Duodenal mucosa (tissue), 2 donors: Measurements from ENCODE around the gene KRT2.

Source experiments
- H3K27ac ChIP-seq: one replicate; pipeline ENCODE4 v1.7.0; 2013; ENCODE audit warnings: low read depth, low read length
- H3K27me3 ChIP-seq, 2 donors: one replicate each; pipeline ENCODE4 v1.7.0; 2013; ENCODE audit warnings: low read length in 2 of 2, control low read depth in 1 of 2; ENCODE audit not compliant: insufficient read depth in 2 of 2, control insufficient read depth in 1 of 2
- H3K36me3 ChIP-seq, 2 donors: one replicate each; pipeline ENCODE4 v1.7.0; 2013; ENCODE audit warnings: low read length in 2 of 2, control low read depth in 1 of 2; ENCODE audit not compliant: insufficient read depth in 2 of 2, control insufficient read depth in 1 of 2
- H3K4me1 ChIP-seq, 2 donors: one replicate each; pipeline ENCODE4 v1.7.0; 2013; ENCODE audit warnings: low read length in 2 of 2, control low read depth in 1 of 2; ENCODE audit not compliant: insufficient read depth in 2 of 2, control insufficient read depth in 1 of 2
- H3K4me3 ChIP-seq, 2 donors: one replicate each; pipeline ENCODE4 v1.7.0; 2013; ENCODE audit warnings: low read length in 2 of 2, low read depth in 1 of 2
- H3K9ac ChIP-seq, 2 donors: one replicate each; pipeline ENCODE4 v1.7.0; 2013; ENCODE audit warnings: low read length in 2 of 2, low read depth in 1 of 2
- H3K9me3 ChIP-seq, 2 donors: one replicate each; pipeline ENCODE4 v1.7.0; 2013; ENCODE audit warnings: low read length in 2 of 2, control low read depth in 1 of 2; ENCODE audit not compliant: control insufficient read depth in 1 of 2

KRT2 gene

DNA sequence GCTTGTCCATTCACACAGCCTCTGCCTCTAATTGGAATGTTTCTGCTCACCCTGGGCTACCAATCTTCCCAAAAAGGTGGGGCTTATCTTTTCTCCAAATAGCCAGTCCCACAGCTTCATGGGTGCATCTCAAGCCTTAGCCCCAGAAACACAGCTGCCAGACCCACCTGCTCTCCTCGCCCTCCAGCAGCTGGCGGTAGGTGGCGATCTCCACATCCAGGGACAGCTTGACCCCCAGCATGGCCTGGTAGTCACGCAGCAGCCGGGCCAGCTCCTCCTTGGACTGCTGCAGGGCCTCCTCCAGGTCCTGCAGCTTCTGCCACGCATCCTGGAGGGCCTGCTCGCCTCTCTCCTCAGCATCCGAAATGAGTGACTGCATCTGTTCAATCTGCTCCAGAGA is 40.2 kb upstream of the KRT2 start:
- no peaks in the 10 kb centered on the region for H3K9me3 ChIP-seq
- peaks cover 9 to 19% of the 10 kb centered on the region in 2 donors for H3K27me3 ChIP-seq
- peaks cover 10 to 17% of the 10 kb centered on the region in 2 donors for H3K4me1 ChIP-seq
- no peak overlapping the region for H3K9ac ChIP-seq
- no peak overlapping the region for H3K27ac ChIP-seq
- no peak overlapping the region for H3K4me3 ChIP-seq
- H3K36me3 ChIP-seq = no peaks in the 10 kb centered on the region

DNA sequence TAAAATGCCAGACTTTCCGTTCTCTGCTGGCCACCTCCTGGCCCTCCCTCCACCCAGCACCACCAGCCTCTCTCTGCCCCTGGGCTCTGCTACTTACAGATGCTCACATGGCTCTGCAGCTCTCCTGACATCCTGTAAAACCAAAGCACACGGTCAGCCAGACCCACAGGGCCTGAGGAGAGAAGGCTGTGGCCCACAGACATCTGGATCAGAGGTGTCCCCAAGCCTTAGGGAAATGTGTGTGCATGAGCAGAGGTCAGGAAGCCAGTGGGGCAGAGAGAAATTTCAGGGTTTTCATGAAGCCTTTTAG is 39.8 kb upstream of the KRT2 start:
- H3K27me3 ChIP-seq = peaks cover 9 to 19% of the 10 kb centered on the region in 2 donors
- H3K4me3 ChIP-seq = no peak overlapping the region
- no peak overlapping the region for H3K9ac ChIP-seq
- no peak overlapping the region for H3K27ac ChIP-seq
- H3K36me3 ChIP-seq = no peaks in the 10 kb centered on the region
- peaks cover 12 to 20% of the 10 kb centered on the region in 2 donors for H3K4me1 ChIP-seq
- H3K9me3 ChIP-seq = no peaks in the 10 kb centered on the region

DNA sequence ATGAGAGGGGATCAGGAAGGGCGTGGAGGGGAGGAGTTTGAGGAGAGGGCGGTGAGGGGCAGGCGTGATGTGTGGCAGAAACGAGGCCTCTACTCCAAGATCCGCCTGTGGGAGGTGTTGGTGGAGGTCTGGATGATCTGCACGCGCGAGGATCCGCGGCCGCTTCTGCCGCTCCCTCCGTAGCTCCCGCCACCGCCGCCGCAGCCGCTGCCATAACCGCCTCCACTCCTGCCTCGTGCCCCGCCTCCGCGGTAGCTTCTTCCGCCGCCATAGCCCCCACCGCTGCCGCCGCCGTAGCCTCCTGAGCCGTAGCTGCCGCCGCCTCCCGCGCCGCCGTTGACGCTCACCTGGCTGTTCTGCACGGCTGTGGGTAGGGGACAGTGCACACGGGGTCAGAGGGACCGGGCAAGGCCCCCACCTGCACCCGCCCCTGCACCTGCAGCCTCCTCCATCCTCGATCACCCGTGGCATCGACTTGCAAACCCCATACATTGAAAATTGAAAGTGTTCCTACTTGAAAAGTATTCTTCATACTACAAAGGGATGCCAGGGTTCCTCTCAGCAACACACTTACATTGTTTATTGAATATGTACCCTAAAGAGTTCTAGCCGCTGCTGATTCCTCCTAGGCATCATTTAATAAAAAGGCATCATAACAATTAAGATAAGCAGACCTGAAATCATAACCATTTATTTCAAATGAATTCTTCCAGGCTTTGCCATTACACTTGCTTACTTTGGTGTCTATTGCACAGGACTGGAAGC is 39.2 kb upstream of the KRT2 start:
- H3K4me3 ChIP-seq = peak overlapping the region; percentile 48 to 50
- no peaks in the 10 kb centered on the region for H3K36me3 ChIP-seq
- no peaks in the 10 kb centered on the region for H3K9me3 ChIP-seq
- H3K4me1 ChIP-seq = peaks cover 18 to 25% of the 10 kb centered on the region in 2 donors
- H3K27me3 ChIP-seq = peaks cover 9 to 19% of the 10 kb centered on the region in 2 donors
- no peak overlapping the region for H3K27ac ChIP-seq
- no peak overlapping the region for H3K9ac ChIP-seq

DNA sequence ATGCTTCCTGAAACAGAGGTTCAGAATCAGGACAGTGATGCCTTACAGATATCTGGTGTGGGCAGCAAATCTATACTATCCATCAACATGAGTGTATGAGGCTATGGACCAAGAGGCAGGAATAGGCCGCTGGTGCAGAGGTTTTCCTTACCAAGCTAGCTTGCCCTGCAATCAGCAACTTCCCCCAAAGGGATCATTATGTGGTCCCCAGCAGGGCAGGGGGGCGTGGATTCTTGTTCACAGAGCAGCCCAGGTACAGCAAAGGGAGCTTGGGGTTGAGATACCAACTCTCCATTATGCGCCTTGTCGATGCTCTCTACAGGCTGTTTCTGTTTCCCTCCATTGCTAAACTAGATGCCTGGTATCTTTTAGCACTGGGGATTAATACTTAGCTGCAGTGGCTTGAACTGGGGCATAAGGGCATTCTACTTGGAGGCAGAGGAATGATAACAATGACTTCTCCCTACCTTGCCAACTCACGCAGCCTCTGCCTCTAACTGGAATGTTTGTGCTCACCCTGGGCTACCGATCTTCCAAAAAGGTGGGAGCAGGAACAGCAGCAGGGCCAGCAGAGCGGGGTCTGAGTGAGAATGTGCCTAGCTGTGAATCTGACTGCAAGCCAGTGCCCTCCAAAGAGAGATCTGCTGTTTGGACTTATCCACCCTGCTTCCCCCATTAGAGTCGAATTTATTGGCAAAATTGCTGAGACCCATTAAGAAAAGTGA is 38.5 kb upstream of the KRT2 start:
- Histone ChIP-seq H3K9me3 (no peaks in the 10 kb centered on the region), H3K4me3 (peak overlapping the region; percentile 48 to 50), H3K4me1 (peaks cover 24 to 32% of the 10 kb centered on the region in 2 donors), H3K27ac (no peak overlapping the region), H3K9ac (no peak overlapping the region), H3K36me3 (no peaks in the 10 kb centered on the region), H3K27me3 (peaks cover 9 to 19% of the 10 kb centered on the region in 2 donors)

DNA sequence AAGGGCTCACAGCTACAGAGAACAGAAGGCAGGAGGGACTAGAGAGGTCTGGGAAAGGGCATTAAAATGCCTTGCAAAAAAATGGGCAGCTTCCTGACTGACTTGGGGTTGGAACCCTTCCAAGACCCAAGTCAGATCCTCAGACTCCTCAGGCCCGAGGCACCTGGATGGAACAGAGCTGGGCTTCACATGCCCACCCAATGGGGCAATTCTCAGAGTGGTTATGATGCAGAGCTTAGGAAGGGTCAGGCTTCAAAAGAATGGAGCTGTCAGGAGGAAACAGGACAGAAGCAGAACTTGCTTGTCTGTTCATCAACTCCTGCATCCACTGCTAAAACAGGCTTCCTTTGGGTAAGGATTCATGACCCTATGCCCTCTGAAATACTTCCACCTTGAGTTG is 37.9 kb upstream of the KRT2 start:
- H3K9ac ChIP-seq = no peak overlapping the region
- peaks cover 26 to 34% of the 10 kb centered on the region in 2 donors for H3K4me1 ChIP-seq
- peaks cover 9 to 19% of the 10 kb centered on the region in 2 donors for H3K27me3 ChIP-seq
- H3K9me3 ChIP-seq = no peaks in the 10 kb centered on the region
- no peaks in the 10 kb centered on the region for H3K36me3 ChIP-seq
- no peak overlapping the region for H3K4me3 ChIP-seq
- no peak overlapping the region for H3K27ac ChIP-seq

DNA sequence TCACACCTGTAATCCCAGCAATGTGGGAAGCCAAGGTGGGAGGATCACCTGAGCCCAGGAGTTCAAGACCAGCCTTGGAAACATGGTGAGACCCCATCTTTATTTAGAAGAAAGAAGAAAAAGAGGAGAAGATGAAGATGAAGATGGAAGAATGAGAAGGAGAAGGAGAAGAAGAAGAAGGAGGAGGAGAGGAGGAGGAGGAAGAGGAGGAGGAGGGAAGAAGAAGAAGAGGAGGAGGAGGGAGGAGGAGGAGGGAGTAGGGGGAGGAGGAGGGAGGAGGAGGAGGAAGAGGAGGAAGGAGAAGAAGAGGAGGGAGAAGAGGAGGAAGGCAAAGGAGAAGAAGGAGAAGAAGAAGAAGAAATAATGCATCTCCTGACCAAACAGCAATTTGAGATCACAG is 37.2 kb upstream of the KRT2 start:
- Histone ChIP-seq H3K9me3 (no peaks in the 10 kb centered on the region), H3K27me3 (peaks cover 9 to 19% of the 10 kb centered on the region in 2 donors), H3K4me1 (peaks cover 26 to 34% of the 10 kb centered on the region in 2 donors), H3K4me3 (no peak overlapping the region), H3K9ac (no peak overlapping the region), H3K36me3 (no peaks in the 10 kb centered on the region), H3K27ac (no peak overlapping the region)

DNA sequence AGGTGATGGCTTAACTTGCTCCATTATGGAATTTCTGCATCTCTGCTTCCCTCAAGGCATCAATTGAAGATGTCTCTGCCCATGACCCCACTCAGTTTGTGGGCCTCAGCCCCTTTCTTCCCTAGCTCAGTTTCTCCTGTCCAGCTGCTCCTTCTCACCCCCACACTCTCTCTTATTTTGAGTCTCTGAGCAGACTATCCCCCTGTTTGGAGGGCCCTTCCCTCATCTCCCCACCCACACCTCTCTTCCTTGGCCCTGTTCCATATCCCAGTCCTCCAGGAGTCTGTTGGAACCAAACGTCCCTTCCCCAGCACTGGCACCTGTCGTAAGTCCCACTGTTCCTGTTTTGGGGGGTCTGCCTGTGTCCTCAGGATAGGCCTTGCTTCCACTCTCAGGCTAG is 36.5 kb upstream of the KRT2 start:
- peaks cover 26 to 34% of the 10 kb centered on the region in 2 donors for H3K4me1 ChIP-seq
- H3K27me3 ChIP-seq = peaks cover 9 to 19% of the 10 kb centered on the region in 2 donors

DNA sequence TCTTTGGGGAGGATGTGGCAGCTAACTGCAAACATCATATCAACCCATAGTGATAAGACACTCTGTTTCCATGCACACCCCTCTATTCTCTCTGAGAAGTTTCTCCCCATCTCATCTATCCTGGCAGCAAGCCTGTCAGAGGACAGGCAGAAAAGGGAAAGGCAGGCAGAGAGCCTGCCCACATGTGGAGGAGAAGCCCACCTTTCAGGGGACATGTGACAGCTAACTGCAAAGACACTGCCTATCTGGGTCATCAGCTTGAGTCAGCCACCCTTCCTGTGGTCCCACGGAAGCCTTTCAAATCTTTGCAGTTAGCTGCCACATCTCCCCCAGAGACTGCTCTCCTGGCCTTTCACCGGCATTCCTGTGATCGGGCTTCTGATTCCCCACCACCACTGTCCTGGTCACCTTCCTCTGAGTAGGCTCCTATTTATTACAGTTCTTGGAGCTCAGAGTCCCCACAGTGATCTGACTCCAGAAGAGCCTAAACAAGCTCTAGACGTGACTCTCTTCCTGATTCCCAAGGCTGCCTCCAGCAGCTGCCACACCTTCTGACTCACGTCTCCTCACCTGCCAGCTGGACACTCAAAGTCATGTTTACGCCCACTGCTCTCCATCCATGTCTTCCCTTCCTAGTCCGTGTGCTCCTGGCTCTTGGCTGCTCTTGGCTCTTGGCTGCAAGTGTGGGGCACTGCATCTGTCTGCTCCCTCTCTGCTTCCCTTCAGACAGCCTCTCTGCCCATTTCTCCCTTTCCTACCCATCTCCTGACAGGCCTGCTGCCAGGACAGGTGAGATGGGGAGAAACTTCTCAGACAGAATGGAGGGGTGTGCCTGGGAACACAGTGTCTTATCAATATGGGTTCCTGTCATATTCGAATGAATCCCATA is 35.7 kb upstream of the KRT2 start:
- H3K27me3 ChIP-seq = peaks cover 3 to 19% of the 10 kb centered on the region in 2 donors
- H3K9me3 ChIP-seq = no peaks in the 10 kb centered on the region
- H3K9ac ChIP-seq = no peak overlapping the region
- peaks cover 26 to 34% of the 10 kb centered on the region in 2 donors for H3K4me1 ChIP-seq
- no peak overlapping the region for H3K4me3 ChIP-seq
- H3K36me3 ChIP-seq = no peaks in the 10 kb centered on the region
- no peak overlapping the region for H3K27ac ChIP-seq

More for the DNA sequence above, 36.5 kb upstream of the KRT2 start:
- no peak overlapping the region for H3K27ac ChIP-seq
- H3K9ac ChIP-seq = no peak overlapping the region
- no peaks in the 10 kb centered on the region for H3K36me3 ChIP-seq
- H3K9me3 ChIP-seq = no peaks in the 10 kb centered on the region
- no peak overlapping the region for H3K4me3 ChIP-seq

DNA sequence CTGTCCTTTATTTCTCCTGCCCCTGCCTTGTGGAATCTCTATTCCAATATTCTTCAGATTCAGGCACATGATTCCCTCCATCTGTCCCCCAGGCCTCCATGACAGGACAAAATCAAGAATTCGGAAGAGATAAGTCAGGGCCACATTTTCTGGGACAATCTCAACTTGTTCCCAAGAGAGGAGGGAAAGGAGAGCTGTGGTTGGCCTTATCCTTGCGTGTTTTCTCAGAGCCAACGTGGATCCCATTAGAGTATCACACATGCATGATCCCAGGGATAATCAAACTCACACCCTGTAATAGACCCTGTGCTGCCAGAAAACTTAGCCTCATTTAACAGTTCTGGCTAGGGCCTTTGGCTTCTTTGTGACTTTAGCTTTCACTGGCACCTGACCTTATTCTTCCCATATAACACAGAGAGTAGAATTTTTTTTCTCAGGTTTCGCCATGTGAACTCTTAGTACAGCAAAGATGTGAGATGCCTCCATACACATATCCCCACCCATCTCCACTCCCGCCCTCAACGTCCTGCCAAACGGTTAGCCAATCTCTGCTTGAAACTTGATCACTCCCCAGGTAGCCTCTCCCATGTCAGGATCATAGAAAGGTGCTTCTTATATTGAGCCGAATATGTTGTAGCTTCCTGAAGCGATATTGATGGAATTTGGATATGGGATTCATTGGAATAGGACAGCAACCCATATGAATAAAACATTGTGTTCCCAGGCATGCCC is 34.9 kb upstream of the KRT2 start:
- no peaks in the 10 kb centered on the region for H3K36me3 ChIP-seq
- H3K27me3 ChIP-seq = peaks cover 0 to 17% of the 10 kb centered on the region in 2 donors
- no peak overlapping the region for H3K27ac ChIP-seq
- H3K4me1 ChIP-seq = peaks cover 26 to 34% of the 10 kb centered on the region in 2 donors
- H3K9ac ChIP-seq = no peak overlapping the region
- no peaks in the 10 kb centered on the region for H3K9me3 ChIP-seq
- no peak overlapping the region for H3K4me3 ChIP-seq
